Glutamatergic neuron (in vitro differentiated cells): ENCODE results near the gene OGFOD2. TPM values are rescaled to one million over a fixed set of nuclear protein-coding genes. Genes with fewer than 3 reads are reported as not detected.

Experiments used
- DNase-seq: peaks from one replicate; pipeline ENCODE4 v3.0.0; 2022
- H3K27ac Mint-ChIP-seq: one replicate; pipeline ENCODE4 v1.8.0; 2020; ENCODE audit warnings: mild to moderate bottlenecking, mixed read lengths, inconsistent platforms; ENCODE audit not compliant: unreplicated experiment
- H3K27me3 Mint-ChIP-seq: one replicate; pipeline ENCODE4 v1.8.0; 2020; ENCODE audit warnings: mild to moderate bottlenecking, moderate library complexity, mixed read lengths, inconsistent platforms; ENCODE audit not compliant: unreplicated experiment
- H3K36me3 Mint-ChIP-seq: one replicate; pipeline ENCODE4 v1.8.0; 2020; ENCODE audit warnings: mild to moderate bottlenecking, mixed read lengths, inconsistent platforms; ENCODE audit not compliant: unreplicated experiment
- H3K4me1 Mint-ChIP-seq: one replicate; pipeline ENCODE4 v1.8.0; 2020; ENCODE audit warnings: mild to moderate bottlenecking, low read depth, mixed read lengths, inconsistent platforms; ENCODE audit not compliant: unreplicated experiment
- H3K4me3 Mint-ChIP-seq: one replicate; pipeline ENCODE4 v1.8.0; 2020; ENCODE audit warnings: mild to moderate bottlenecking, mixed read lengths, inconsistent platforms; ENCODE audit not compliant: unreplicated experiment
- H3K9me3 Mint-ChIP-seq: one replicate; pipeline ENCODE4 v1.8.0; 2020; ENCODE audit warnings: mild to moderate bottlenecking, moderate library complexity, mixed read lengths, inconsistent platforms; ENCODE audit not compliant: unreplicated experiment
- CTCF ChIP-seq: fragments of 200-600 bp; sonication (generic); IDR thresholded peaks from one replicate; pipeline ENCODE4 v1.5.0; 2021; ENCODE audit not compliant: partially characterized antibody, unreplicated experiment
- total RNA-seq: library from RNA; stranded (reverse); fragmentation: NEBNext Ultra II Directional; extraction: Animal tissue kit (Norgen Biotek cat#: 25700); gene quantifications from one replicate; pipeline ENCODE4 v1.2.1, GENCODE V29; 2021; ENCODE audit not compliant: unreplicated experiment

OGFOD2 gene
- total RNA-seq, 1 donor from 2014 or later = 15.3 TPM

GRCh38 chr12:122989225-122989839 lies 14.3 kb downstream of the OGFOD2 start:
- Mint-ChIP-seq H3K27ac (no peak overlapping the region), H3K4me1 (no peaks in the 10 kb centered on the region), H3K27me3 (peaks cover 3% of the 10 kb centered on the region), H3K9me3 (peaks cover 3% of the 10 kb centered on the region), H3K36me3 (no peaks in the 10 kb centered on the region), H3K4me3 (no peak overlapping the region)
- no peak for TF ChIP-seq CTCF
- DNase-seq = no peak

- peaks cover 1% of the 10 kb centered on the region for H3K9me3 Mint-ChIP-seq
- H3K4me1 Mint-ChIP-seq = no peaks in the 10 kb centered on the region
- H3K4me3 Mint-ChIP-seq = no peak overlapping the region
- no peaks in the 10 kb centered on the region for H3K36me3 Mint-ChIP-seq
- no peak for TF ChIP-seq CTCF
- H3K27me3 Mint-ChIP-seq = peaks cover 3% of the 10 kb centered on the region
- no peak overlapping the region for H3K27ac Mint-ChIP-seq
- DNase-seq = no peak
Observed at GRCh38 chr12:122989874-122990419, 14.9 kb downstream of the OGFOD2 start.

- Mint-ChIP-seq H3K27me3 (peaks cover 3% of the 10 kb centered on the region), H3K9me3 (no peaks in the 10 kb centered on the region), H3K4me3 (no peak overlapping the region), H3K36me3 (no peaks in the 10 kb centered on the region), H3K27ac (no peak overlapping the region), H3K4me1 (no peaks in the 10 kb centered on the region)
- TF ChIP-seq CTCF = no peak
- no peak for DNase-seq
Observed at GRCh38 chr12:122990561-122990960, 15.5 kb downstream of the OGFOD2 start.

GRCh38 chr12:122990961-122991622 lies 16.0 kb downstream of the OGFOD2 start:
- Mint-ChIP-seq H3K9me3 (no peaks in the 10 kb centered on the region), H3K4me1 (no peaks in the 10 kb centered on the region), H3K27me3 (peaks cover 3% of the 10 kb centered on the region), H3K4me3 (no peak overlapping the region), H3K36me3 (no peaks in the 10 kb centered on the region), H3K27ac (no peak overlapping the region)
- TF ChIP-seq CTCF = no peak
- DNase-seq = no peak

GRCh38 chr12:122991623-122992275 lies 16.7 kb downstream of the OGFOD2 start:
- H3K27ac Mint-ChIP-seq = no peak overlapping the region
- no peak for TF ChIP-seq CTCF
- H3K4me3 Mint-ChIP-seq = no peak overlapping the region
- no peaks in the 10 kb centered on the region for H3K36me3 Mint-ChIP-seq
- peaks cover 3% of the 10 kb centered on the region for H3K27me3 Mint-ChIP-seq
- H3K9me3 Mint-ChIP-seq = no peaks in the 10 kb centered on the region
- no peak for DNase-seq
- H3K4me1 Mint-ChIP-seq = no peaks in the 10 kb centered on the region
